DND-41 (cell line): ENCODE results near the gene DEAF1.

ENCODE experiments used
- ATAC-seq: fragments of 200-7000 bp; cut with Tn5 transposase; 3 replicates; pipeline ENCODE4 v1.9.1; 2021; ENCODE audit warnings: low read depth; ENCODE audit not compliant: insufficient read depth
- DNase-seq: peaks from one replicate; pipeline ENCODE4 v3.0.0-alpha.2; 2020
- H2AFZ ChIP-seq: 2 replicates; pipeline ENCODE4 v1.6.0; 2012; ENCODE audit warnings: low read depth, low read length
- H3K27ac ChIP-seq: 2 replicates; pipeline ENCODE4 v1.5.1; 2012; ENCODE audit warnings: low read length, inconsistent platforms
- H3K27me3 ChIP-seq: fragments of 200-600 bp; sonication (generic); 2 replicates; pipeline ENCODE4 v1.6.0; 2012; ENCODE audit warnings: low read length, mild to moderate bottlenecking, inconsistent platforms; ENCODE audit not compliant: insufficient read depth, poor library complexity
- H3K36me3 ChIP-seq: 2 replicates; pipeline ENCODE4 v1.5.1; 2012; ENCODE audit warnings: low read length, inconsistent platforms; ENCODE audit not compliant: insufficient read depth
- H3K4me1 ChIP-seq: 2 replicates; pipeline ENCODE4 v1.5.1; 2012; ENCODE audit warnings: mild to moderate bottlenecking, low read length; ENCODE audit not compliant: insufficient read depth
- H3K4me2 ChIP-seq: 2 replicates; pipeline ENCODE4 v1.6.0; 2012; ENCODE audit warnings: mild to moderate bottlenecking, moderate library complexity, low read length, inconsistent platforms; ENCODE audit not compliant: insufficient read depth
- H3K4me3 ChIP-seq, 2 experiments: fragments of 200-600 bp in 1 of 2; shearing (Covaris generic) in 1 of 2; 2 replicates each; pipeline ENCODE4 v1.5.1; 2012 to 2016; ENCODE audit warnings: inconsistent platforms in 2 of 2, low read length in 2 of 2, mild to moderate bottlenecking in 2 of 2, low read depth in 1 of 2, moderate library complexity in 1 of 2
- H3K79me2 ChIP-seq: 2 replicates; pipeline ENCODE4 v1.6.0; 2012; ENCODE audit warnings: low read length, inconsistent platforms; ENCODE audit not compliant: insufficient read depth
- H3K9ac ChIP-seq: 2 replicates; pipeline ENCODE4 v1.6.0; 2012; ENCODE audit warnings: low read depth, mild to moderate bottlenecking, inconsistent platforms, low read length, moderate library complexity
- H3K9me3 ChIP-seq: 2 replicates; pipeline ENCODE4 v1.5.1; 2012; ENCODE audit warnings: low read length, moderate library complexity, mild to moderate bottlenecking, inconsistent platforms; ENCODE audit not compliant: insufficient read depth, severe bottlenecking
- H4K20me1 ChIP-seq: 2 replicates; pipeline ENCODE4 v1.6.0; 2012; ENCODE audit warnings: low read length; ENCODE audit not compliant: insufficient read depth
- CTCF ChIP-seq: IDR thresholded peaks from 2 replicates; pipeline ENCODE4 v1.5.1; 2012; ENCODE audit warnings: borderline replicate concordance, low read length, moderate library complexity, mild to moderate bottlenecking; ENCODE audit not compliant: poor library complexity, severe bottlenecking; ENCODE audit errors: extremely low read depth
- EZH2 ChIP-seq: IDR thresholded peaks from 3 replicates; pipeline ENCODE4 v1.6.1; 2012; ENCODE audit warnings: borderline replicate concordance, low read depth, mild to moderate bottlenecking, moderate library complexity, low read length, inconsistent platforms; ENCODE audit not compliant: severe bottlenecking

Gene DEAF1

GRCh38 chr11:699116-699508 is 4.1 kb upstream of the DEAF1 start:
- H3K9ac ChIP-seq = no peak overlapping the region
- ATAC-seq (no peak), DNase-seq (no peak)
- H3K4me2 ChIP-seq = no peak overlapping the region
- H3K9me3 ChIP-seq = no peaks in the 10 kb centered on the region
- H3K27ac ChIP-seq = no peak overlapping the region
- H2AFZ ChIP-seq = no peak overlapping the region
- peaks cover 39% of the 10 kb centered on the region for H3K79me2 ChIP-seq
- no peaks in the 10 kb centered on the region for H3K27me3 ChIP-seq
- H3K4me1 ChIP-seq = peaks cover 18% of the 10 kb centered on the region
- TF ChIP-seq CTCF (no peak), EZH2 (no peak)
- no peak overlapping the region for H3K4me3 ChIP-seq
- peaks cover 21% of the 10 kb centered on the region for H3K36me3 ChIP-seq
- H4K20me1 ChIP-seq = peaks cover 5% of the 10 kb centered on the region; the same call in 1 of the 2 replicates

GRCh38 chr11:698493-699115 is 3.6 kb upstream of the DEAF1 start:
- ATAC-seq = no peak
- Histone ChIP-seq H3K4me3 (no peak overlapping the region), H3K27me3 (no peaks in the 10 kb centered on the region), H2AFZ (no peak overlapping the region), H3K36me3 (peaks cover 21% of the 10 kb centered on the region), H3K4me1 (peaks cover 23% of the 10 kb centered on the region), H3K4me2 (no peak overlapping the region), H3K9me3 (no peaks in the 10 kb centered on the region), H3K9ac (no peak overlapping the region; the same call in 1 of the 2 replicates), H3K79me2 (peaks cover 44% of the 10 kb centered on the region), H4K20me1 (peaks cover 10% of the 10 kb centered on the region), H3K27ac (no peak overlapping the region)
- DNase-seq = no peak
- TF ChIP-seq CTCF = no peak
- TF ChIP-seq EZH2 = no peak

- peaks cover 13% of the 10 kb centered on the region for H4K20me1 ChIP-seq
- no peak for TF ChIP-seq EZH2
- TF ChIP-seq CTCF = no peak
- H3K4me3 ChIP-seq = no peak overlapping the region
- H3K36me3 ChIP-seq = peaks cover 19% of the 10 kb centered on the region
- H3K4me2 ChIP-seq = no peak overlapping the region
- H3K27ac ChIP-seq = no peak overlapping the region
- ATAC-seq (no peak), DNase-seq (no peak)
- no peaks in the 10 kb centered on the region for H3K9me3 ChIP-seq
- H3K27me3 ChIP-seq = no peaks in the 10 kb centered on the region
- peaks cover 52% of the 10 kb centered on the region for H3K79me2 ChIP-seq
- peak overlapping the region; percentile 93; the same call in 1 of the 2 replicates for H3K9ac ChIP-seq
- no peak overlapping the region for H2AFZ ChIP-seq
- peaks cover 31% of the 10 kb centered on the region for H3K4me1 ChIP-seq
Measured at GRCh38 chr11:697811-698311, 2.8 kb upstream of the DEAF1 start.
